GM18508 (cell line): ENCODE measurements around the gene BBS5.
"Not testable (repeated sequence)": the region's sequence is repeated elsewhere in the genome, so short reads cannot be mapped to it uniquely, and the experiment has no call there.

Source experiments
- ATAC-seq: cut with Tn5 transposase; IDR thresholded peaks from one replicate; pipeline ENCODE4 v1.9.1; 2021; ENCODE audit warnings: moderate number of reproducible peaks; ENCODE audit not compliant: insufficient read depth, unreplicated experiment

BBS5 gene

DNA sequence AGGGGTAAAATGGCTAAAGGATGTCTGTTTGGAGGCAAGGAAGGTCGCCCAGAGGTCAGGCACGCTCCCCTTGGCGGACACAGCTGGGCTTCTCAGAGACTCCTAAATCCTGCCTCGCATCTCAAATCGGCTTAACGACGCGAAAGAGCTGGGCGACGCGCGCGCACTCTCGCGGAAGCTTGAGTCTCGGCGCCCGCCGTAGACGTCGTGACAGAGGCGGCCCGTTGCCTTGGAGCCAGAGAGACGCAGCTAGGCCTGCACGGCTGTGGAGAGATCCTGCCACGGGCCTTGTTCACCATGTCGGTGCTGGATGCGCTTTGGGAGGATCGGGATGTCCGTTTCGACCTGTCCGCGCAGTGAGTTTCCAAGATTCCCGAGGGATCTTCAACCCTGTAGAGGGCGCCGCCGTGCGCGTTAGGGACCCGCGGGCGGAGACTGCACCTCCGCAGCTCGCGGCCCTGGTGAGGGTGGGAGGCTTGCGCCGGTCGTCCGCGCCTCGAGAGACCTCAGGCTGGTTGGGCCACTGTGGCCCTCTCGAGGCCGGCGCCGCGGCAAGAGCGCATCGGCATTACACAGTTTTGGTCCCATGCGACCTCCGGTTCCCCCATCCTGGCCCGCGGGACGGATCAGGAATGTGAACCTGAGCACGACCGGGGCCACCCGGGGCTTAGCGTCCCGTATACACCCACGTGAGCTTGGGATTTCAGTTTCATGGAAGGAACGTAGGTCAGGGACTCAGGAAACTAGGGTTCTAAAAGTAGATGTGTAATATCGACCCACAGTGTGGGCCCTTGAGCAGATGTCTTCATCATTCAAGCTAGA, at the start of gene BBS5:
TSS of gene BBS5 (plus strand) at position 238 of the 822 bp plus-strand sequence. CDS start at position 298, 60 bp downstream.
- peak; percentile 69 for ATAC-seq

DNA sequence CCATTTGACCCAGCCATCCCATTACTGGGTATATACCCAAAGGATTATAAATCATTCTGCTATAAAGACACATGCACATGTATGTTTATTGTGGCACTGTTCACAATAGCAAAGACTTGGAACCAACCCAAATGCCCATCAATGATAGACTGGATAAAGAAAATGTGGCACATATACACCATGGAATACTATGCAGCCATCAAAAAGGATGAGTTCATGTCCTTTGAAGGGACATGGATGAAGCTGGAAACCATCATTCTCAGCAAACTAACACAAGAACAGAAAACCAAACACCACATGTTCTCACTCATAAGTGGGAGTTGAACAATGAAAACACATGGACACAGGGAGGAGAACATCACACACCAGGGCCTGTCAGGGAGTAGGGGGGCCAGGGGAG, 47.5 kb upstream of the BBS5 start:
- not testable (repeated sequence) for ATAC-seq

DNA sequence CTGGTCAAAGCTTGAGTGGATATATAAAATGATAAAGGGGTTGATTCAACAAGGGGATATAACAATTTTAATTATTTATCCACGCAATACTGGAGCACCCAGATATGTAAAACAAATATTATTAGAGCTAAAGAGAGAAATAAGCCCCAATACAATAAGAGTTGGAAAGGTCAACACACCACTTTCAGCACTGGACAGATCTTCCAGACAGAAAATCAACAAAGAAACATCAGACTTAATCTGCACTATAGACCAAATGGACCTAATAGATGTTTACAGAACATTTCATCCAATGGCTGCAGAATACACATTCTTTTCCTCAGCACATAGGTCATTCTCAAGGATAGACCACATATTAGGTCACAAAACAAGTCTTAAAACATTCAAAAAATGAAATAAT, 45.1 kb upstream of the BBS5 start:
- not testable (repeated sequence) for ATAC-seq

DNA sequence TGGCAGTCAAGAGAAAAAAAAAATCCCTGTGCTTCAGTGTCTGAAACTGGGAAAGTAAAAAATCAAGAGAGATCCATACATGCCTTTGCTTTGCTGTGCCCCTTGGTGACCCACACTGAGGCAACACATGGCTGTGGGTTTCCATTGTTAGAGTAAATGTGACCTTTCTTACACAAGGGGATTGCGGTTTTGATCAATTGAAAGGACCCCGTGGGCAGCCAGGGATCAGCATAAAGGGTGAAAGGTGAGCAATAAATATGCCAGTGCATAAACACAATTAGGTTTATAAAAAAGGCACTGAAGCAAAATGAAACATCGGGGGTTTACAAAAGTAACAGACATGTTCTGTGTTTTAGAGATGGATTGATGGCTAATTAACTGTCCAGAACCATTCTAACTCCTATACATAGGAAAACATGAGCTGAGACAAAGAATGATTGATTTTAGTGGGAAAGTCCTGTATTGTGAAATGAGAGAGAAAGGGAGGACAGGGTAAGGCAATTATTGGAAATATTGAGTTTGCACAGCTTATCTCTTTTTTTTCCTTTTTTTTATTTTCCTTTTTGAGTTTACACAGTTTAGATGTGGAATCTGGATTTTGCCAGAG, 40.7 kb upstream of the BBS5 start:
- ATAC-seq = no peak

DNA sequence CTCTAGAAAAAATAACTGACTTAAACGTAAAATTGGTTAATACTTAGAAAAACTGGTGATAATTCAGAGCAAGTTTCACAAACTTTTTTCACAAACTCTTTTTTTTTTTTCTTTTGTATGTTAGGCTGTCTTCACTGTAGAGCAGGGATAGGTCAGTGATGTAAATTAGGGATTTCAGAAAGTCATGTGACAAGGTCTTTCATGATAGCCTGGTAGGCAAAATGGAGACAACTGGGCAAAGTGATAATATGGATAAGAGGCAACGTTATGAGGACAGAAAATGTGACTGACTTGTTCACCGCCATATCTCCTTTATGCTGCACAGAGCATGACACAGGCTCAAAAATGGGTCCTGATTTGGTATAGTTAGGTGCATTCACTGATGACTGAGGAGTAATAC, 39.4 kb upstream of the BBS5 start:
- ATAC-seq = no peak

DNA sequence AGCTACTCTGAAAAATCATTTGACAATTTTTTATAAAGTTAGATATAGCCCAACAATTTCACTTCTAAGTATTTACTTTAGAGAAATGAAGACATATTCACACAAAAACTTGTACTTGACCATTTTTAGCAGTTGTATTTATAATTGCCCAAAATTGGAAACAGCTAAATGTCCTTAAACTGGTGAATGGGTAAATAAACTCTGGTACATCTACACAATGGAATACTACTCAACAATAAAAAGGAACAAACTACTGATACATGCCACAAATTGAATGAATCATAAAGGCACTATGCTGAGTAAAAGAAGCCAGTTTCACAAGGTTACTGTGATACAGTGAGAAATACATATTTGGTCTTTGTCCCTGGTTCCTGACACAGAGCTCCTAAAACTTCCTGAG, 32.8 kb upstream of the BBS5 start:
- ATAC-seq = no peak

DNA sequence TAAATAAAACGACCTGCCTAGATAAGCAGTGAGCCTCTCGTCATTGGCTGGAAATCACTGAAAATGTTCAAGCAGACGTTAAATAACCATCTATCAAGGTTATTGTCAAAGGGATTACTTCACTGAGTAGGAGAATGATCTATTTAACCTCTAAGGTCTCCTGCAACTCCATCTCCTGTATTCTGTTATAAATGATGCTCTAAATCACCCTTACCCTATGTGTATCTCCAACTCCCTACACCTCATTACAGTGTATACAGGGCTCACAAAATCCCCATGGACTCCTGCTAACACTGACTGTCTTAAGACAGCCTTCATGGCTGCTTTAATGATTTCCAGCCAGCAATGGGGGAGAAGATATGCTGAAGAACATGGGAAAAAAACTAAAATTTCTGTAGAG, 31.0 kb upstream of the BBS5 start:
- ATAC-seq = no peak

DNA sequence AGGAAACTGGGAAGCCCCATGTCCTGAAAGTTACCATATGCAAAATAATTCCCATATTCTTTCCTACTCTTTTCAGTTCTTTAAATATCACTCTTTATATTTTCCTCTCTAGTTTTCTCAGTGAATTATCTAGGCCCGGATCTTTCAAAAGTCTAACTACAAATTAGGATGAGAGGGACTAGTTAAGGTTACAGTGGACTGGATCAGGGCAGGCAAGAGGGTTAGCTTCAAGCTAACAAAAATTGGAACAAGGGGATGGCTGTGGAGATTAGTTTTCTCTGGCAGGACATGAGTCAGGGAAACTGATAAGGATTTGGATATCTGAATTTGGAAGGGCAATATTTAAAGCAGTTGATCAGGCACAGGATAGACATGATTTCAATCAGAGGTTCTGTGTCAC, 30.4 kb upstream of the BBS5 start:
- no peak for ATAC-seq

DNA sequence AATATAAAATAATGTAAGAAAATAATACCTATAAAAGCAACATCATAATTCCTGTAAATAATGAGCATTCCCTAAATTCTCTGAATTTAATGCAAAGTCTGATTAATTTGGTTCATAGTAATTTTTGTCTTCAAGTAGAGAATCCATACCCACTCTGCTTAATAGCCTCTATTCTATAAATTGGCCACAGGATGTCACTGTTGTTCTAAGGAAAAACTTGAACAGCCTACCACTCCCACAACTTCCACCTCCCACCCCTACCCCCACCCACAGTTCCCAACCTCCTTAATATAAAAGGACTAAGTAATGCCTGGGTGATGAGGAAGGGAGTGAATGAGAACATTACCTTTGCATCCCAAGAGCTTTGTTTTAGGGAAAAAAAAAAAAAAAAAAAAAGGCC, 27.2 kb upstream of the BBS5 start:
- no peak for ATAC-seq

DNA sequence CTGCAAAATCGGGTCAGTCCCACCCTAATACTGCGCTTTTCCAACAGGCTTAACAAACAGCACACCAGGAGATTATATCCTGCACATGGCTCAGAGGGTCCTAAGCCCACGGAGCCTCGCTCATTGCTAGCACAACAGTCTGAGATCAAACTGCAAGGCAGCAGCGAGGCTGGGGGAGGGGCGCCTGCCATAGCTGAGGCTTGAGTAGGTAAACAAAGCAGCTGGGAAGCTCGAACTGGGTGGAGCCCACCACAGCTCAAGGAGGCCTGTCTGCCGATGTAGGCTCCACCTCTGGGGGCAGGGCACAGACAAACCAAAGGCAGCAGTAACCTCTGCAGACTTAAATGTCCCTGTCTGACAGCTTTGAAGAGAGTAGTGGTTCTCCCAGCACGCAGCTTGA, 26.2 kb upstream of the BBS5 start:
- not testable (repeated sequence) for ATAC-seq

DNA sequence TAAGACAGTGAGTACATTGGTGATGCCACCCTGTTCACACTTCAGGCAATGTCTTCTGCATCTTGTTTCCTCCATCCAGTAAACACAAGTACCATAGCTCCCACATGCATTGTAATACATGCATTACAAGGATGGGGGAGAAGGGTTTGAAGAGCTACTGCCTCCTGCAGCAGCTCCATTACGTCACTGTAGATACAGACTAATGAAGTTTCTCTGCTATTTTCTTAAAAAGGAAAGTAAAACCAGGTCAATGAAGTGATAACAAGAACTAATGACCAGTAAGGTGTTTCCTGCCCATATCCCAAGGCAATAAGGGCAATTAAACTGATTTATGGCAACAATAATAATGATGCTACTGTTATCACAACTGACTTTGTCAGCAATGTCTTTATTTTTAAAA, 18.2 kb upstream of the BBS5 start:
- no peak for ATAC-seq

DNA sequence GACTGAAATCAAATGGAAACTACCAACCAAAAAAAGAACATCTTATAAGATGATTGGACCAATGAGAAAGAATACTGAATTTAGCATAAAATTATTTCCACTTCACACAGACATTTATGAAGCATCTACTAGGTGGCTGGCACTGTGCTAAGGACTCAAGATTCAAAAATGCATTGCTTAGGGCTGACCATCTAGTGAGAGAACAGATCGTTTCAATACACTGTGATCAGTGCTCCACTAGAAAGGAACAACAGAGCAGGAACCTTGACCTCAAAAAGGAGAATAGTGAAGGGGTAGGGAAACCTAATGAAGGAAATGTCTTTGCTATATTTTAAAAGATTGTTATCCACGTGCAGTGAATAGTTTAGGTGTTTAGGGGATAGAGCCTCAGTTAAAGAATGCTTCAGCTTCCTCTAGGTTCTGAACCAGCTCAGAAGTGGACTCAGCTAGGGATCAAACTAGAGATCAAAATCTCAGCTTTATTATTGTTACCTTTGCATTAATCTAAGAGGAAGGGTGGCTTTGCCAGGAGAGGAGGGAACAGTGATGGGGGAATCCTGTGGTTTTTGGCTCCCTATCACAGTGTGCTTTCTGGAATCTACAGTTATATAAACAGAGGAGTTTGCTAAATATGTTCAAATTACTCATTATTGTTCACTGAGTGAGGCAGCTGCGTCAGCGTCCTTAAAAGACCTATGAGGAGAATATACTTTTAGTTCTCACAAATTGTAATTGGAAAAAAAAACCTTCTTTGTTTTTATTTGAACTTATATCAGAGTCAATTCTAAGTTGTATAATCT, 16.2 kb upstream of the BBS5 start:
- no peak for ATAC-seq

DNA sequence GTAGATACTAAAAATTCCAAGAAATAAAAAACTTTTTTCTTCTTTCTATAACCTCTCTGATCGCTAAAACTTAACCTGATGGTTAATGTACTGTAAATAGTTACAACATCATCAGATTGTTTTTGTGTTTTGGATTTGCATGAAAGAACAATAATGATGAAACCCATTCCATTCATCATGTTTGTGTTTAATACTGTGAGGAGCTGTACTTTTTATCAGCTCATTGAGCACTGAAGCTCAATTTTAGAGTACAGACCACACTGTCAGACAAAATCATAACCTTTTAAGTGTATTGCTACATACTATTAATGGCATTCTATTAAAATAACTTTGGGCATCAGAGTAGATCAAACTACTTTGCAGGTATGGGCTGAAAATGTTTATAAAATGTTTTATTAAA, 14.8 kb upstream of the BBS5 start:
- ATAC-seq = no peak

DNA sequence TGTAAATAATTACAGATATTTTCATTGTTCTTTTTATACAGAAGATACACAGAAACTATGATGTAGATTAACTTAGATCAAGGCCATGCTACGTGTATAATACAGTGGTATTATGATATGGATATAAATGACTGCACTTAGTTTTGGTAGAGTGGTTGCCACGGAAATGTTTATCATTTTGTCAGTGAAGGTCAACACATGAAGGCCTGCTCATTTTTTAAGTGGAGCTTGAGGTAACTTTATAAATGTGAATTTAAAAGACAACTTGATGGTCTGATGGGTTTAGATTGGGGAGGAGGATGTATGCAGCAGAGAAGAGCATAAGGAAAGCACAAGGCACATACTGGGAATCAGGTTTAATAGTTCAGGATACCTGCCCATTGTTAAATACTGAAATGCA, 14.4 kb upstream of the BBS5 start:
- ATAC-seq = no peak

DNA sequence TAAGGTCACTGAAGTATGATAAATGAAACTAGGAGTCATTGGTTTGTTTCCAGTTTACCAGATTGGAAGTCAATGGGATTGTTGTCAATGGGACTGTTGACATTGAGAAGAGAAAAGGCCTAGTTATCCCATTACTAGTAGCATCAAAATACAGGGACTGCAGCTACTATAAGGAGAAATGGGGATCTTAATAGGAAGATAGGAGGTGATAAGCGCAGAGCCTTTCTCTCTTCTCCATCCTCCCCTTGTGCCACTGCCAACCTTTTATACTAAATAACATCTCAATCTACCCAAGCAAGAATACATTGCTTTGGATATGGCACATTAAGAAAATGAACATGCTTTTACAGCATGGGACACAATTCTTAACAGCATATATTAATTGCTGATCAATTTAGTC, 10.5 kb upstream of the BBS5 start:
- no peak for ATAC-seq

DNA sequence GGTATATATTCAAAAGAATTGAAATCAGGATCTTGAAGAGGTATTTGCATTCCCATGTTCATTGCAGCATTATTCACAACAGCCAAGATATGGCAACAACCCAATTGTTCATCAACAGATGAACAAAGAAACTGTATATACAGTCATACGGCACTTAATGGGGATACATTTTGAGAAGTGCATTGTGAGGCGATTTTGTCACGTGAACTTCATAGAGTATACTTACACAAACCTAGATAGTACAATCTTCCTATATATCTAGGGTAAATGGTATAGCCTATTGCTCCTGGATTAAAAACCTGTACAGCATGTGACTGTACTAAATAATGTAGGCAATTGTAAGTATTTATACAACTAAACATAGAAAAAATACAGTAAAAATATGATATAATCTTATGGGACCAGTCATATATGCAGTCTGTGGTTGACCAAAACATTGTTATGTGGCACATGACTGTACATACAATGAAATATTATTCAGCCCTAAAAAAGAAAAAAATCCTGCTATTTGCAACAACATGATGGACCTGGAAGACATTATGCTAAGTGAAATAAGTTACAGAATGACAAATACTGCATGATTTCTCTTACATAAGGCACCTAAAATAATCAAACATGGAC, 9.2 kb upstream of the BBS5 start:
- ATAC-seq = no peak

DNA sequence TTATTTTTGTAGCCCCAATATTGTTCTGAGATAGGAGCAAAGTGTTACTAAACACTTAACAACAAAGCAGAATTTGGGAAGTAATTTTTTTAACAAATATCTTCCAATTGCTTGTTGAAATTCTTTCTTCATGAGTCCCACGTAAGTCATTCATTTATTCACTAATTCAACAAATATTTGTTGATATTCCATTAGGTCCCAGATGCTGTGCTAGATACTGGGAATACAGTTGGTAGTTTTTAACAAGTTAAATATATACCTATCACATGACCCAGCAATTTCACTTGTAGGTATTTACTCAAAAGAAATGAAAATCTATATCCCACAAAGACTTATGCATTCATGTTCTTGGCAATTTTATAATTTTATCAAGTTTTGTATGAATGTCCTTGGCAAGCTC, 7.0 kb upstream of the BBS5 start:
- no peak for ATAC-seq

DNA sequence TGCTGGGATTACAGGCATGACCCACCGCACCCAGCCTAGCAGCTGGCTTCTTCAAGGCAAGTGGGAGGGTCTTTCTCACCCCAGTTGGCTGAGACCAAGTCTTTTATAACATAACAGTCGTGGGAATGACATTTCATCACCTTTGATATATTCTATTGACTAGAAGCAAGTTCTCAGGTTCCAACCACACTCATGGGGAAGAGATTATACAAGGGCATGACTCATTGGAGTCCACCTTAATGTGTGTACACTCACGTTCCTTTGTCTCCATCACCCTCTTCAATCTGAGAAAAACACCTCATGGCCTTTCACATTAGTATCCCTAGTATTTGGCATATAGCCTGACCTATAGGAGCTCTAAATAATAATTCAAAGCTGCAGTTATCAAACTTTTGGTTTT, 2.8 kb upstream of the BBS5 start:
- no peak for ATAC-seq

DNA sequence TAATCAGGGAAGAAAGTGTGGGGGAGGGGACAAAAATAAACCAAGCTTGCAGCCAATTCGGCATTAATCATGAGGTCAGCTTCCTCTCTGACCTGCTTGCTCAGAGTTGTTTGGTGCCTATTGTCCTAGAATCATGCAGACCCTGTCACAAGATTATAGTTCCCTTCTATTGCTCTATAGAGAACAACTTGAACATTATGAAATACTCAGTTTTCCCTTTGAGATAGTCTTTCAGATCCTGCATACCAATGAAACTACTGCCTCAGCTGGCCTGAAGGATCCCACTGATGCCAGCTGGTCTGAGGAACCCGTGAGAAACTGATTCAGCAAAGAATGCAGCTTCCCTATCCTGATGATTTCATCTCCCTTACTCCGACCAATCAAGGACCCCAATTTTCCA, 955 bp upstream of the BBS5 start:
- ATAC-seq = no peak

DNA sequence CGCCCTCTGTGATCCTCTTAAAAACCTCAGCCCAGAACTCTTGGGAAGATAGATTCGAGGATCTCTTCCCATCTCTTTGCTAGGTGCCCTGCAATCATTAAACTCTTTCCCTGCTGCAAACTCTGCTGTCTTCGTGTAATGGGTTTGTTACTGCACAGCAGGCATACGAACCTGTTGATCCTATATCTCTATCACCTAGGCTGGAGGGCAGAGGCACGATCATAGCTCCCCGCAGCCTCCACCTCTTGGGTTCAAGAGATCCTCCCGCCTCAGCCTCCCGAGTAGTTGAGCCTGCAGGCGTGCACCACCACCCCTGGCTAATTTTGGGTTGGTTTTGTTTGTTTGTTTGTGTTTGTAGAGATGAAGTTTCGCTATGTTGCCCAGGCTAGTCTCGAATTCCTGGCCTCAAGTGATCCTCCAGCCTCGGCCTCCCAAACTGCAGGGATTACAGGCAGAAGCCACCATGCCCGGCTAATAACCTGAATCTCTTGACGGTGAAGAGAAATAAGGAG, 493 bp upstream of the BBS5 start:
- ATAC-seq = no peak

DNA sequence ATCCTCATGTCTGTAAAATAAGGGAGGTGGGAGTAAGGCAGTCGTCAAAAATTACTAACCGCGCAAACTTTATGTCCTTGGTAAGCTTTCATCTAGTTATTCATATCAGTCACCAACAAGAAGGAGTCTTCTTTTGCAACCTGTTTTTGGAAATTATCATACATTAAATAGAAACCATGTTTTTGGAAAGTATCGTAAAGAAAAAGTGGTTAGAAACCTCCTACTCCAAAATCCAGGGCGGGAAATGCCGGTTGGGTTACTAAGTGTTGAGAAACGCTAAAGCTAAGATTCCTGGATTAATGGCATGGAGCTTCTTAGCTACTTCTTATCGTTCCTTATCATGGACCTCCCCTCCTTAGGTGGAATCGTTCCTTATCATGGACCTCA, 778 bp downstream of the BBS5 start:
- no peak for ATAC-seq
